Esophagus muscularis mucosa (tissue), 4 donors: ENCODE measurements around the gene LIAS.

Source experiments
- EP300 ChIP-seq: sonication (generic); formaldehyde crosslinking; IDR thresholded peaks from one replicate; pipeline ENCODE4 v1.6.1; 2017; ENCODE audit warnings: antibody characterized with exemption
- POLR2A ChIP-seq: fragments of 450-650 bp; IDR thresholded peaks from one replicate; pipeline ENCODE4 v1.6.1; 2017; ENCODE audit warnings: antibody characterized with exemption, moderate library complexity, mild to moderate bottlenecking, low read depth
- TF ChIP-seq, protein P1 (sequence below), 3 experiments: fragments of 200-600 bp in 2 of 3; fragments of 450-650 bp in 1 of 3; sonication (generic) in 2 of 3; IDR thresholded peaks; one replicate each; pipeline ENCODE4 v1.5.1; 2017 to 2019; ENCODE audit warnings: antibody characterized with exemption in 3 of 3, mild to moderate bottlenecking in 2 of 3, moderate library complexity in 1 of 3

GRCh38 chr4:39525822-39526690, 67.2 kb downstream of the LIAS start:
- TF ChIP-seq, protein P1, sequence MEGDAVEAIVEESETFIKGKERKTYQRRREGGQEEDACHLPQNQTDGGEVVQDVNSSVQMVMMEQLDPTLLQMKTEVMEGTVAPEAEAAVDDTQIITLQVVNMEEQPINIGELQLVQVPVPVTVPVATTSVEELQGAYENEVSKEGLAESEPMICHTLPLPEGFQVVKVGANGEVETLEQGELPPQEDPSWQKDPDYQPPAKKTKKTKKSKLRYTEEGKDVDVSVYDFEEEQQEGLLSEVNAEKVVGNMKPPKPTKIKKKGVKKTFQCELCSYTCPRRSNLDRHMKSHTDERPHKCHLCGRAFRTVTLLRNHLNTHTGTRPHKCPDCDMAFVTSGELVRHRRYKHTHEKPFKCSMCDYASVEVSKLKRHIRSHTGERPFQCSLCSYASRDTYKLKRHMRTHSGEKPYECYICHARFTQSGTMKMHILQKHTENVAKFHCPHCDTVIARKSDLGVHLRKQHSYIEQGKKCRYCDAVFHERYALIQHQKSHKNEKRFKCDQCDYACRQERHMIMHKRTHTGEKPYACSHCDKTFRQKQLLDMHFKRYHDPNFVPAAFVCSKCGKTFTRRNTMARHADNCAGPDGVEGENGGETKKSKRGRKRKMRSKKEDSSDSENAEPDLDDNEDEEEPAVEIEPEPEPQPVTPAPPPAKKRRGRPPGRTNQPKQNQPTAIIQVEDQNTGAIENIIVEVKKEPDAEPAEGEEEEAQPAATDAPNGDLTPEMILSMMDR (IDR thresholded peaks at IDR 0.05) = no peak
- TF ChIP-seq POLR2A (no peak), EP300 (no peak)
